Endothelial cell of umbilical vein (primary cell): Measurements from ENCODE around the gene TERT. TPM values are rescaled to one million over a fixed set of nuclear protein-coding genes. Genes with fewer than 3 reads are reported as not detected.

Experiments
- BruUV-seq: library from RNA; stranded (reverse); fragments of 400-500 nt; replicated peaks from 2 replicates; lab custom pipeline; 2021; lab: Mats Ljungman, UMichigan
- CTCF ChIA-PET: fragments of 300-600, 350-600 bp; sonication (Branson Sonifier 250); formaldehyde crosslinking; loops from one replicate; lab custom pipeline; 2021; ENCODE audit warnings: antibody characterized with exemption, inconsistent platforms; lab: Charles Lee
- POLR2A ChIA-PET: fragments of 300-600, 350-600 bp; sonication (Branson Sonifier 250); formaldehyde crosslinking; loops from one replicate; lab custom pipeline; 2021; ENCODE audit warnings: antibody characterized with exemption, inconsistent platforms; lab: Charles Lee
- DNase-seq: peaks from one replicate; pipeline ENCODE4 v3.0.0-alpha.2; 2011; ENCODE audit warnings: low read depth, low spot score
- FAIRE-seq: peaks from 2 replicates; lab custom pipeline; 2011; peaks lifted over from hg19 to GRCh38; lab: Jason Lieb, UNC
- H2AFZ ChIP-seq: 2 replicates; pipeline ENCODE4 v1.6.0; 2012; ENCODE audit warnings: low read depth, low read length, control low read depth, inconsistent platforms
- H3K27ac ChIP-seq: 2 replicates; pipeline ENCODE4 v1.5.1; 2011; ENCODE audit warnings: low read depth, mild to moderate bottlenecking, control low read depth, low read length, moderate library complexity; ENCODE audit not compliant: insufficient read depth
- H3K27me3 ChIP-seq, 2 experiments: 2 replicates each; pipeline versions ENCODE4 v1.6.0 to v1.6.1; 2011; ENCODE audit warnings: low read length in 2 of 2, mixed read lengths in 1 of 2; ENCODE audit not compliant: control insufficient read depth in 2 of 2, insufficient read depth in 2 of 2
- H3K36me3 ChIP-seq, 2 experiments: 2 replicates in 1 of 2; 3 replicates in 1 of 2; pipeline ENCODE4 v1.5.1; 2011; ENCODE audit warnings: low read length in 2 of 2, mild to moderate bottlenecking in 1 of 2, moderate library complexity in 1 of 2; ENCODE audit not compliant: control insufficient read depth in 2 of 2, insufficient read depth in 2 of 2; ENCODE audit errors: extremely low read depth in 1 of 2
- H3K4me1 ChIP-seq: 3 replicates; pipeline ENCODE4 v1.5.1; 2011; ENCODE audit warnings: mild to moderate bottlenecking, low read length; ENCODE audit not compliant: control insufficient read depth, insufficient read depth; ENCODE audit errors: extremely low read depth
- H3K4me2 ChIP-seq: 2 replicates; pipeline ENCODE4 v1.6.1; 2011; ENCODE audit warnings: low read length, control low read depth, mixed read lengths; ENCODE audit not compliant: insufficient read depth
- H3K4me3 ChIP-seq, 3 experiments: fragments of 200-600 bp in 1 of 3; sonication (generic), shearing (Covaris generic) in 1 of 3; replicated peaks in 1 of 3; 2 replicates each; pipeline ENCODE4 v1.5.1; 2011 to 2016; ENCODE audit warnings: control low read depth in 3 of 3, low read length in 3 of 3, mild to moderate bottlenecking in 2 of 3, inconsistent platforms in 1 of 3, low read depth in 1 of 3, moderate library complexity in 1 of 3; ENCODE audit not compliant: insufficient read depth in 1 of 3
- H3K79me2 ChIP-seq: 2 replicates; pipeline ENCODE4 v1.6.0; 2012; ENCODE audit warnings: low read length, inconsistent platforms; ENCODE audit not compliant: control insufficient read depth, insufficient read depth
- H3K9ac ChIP-seq: replicated peaks from 2 replicates; pipeline ENCODE3; 2011; ENCODE audit warnings: low read length, control low read depth; ENCODE audit not compliant: insufficient read depth; ENCODE audit errors: extremely low read depth
- H3K9me1 ChIP-seq: replicated peaks from 3 replicates; pipeline ENCODE4 v1.6.0; 2011; ENCODE audit warnings: mild to moderate bottlenecking, low read length; ENCODE audit not compliant: control insufficient read depth, insufficient read depth; ENCODE audit errors: extremely low read depth
- H3K9me3 ChIP-seq: replicated peaks from 2 replicates; pipeline ENCODE4 v1.5.1; 2012; ENCODE audit warnings: low read length, inconsistent platforms; ENCODE audit not compliant: control insufficient read depth, insufficient read depth
- H4K20me1 ChIP-seq: replicated peaks from 2 replicates; pipeline ENCODE3; 2011; ENCODE audit warnings: mild to moderate bottlenecking, low read length; ENCODE audit not compliant: control insufficient read depth, insufficient read depth; ENCODE audit errors: extremely low read depth
- CTCF ChIP-seq, 2 donors: IDR thresholded peaks; 1 replicate in 1 of 2; 2 replicates in 1 of 2; pipeline ENCODE4 v1.5.1; 2011; ENCODE audit warnings: low read length in 2 of 2, mild to moderate bottlenecking in 2 of 2, moderate library complexity in 2 of 2, control low read depth in 1 of 2, inconsistent platforms in 1 of 2, low read depth in 1 of 2; ENCODE audit not compliant: insufficient read depth in 1 of 2; ENCODE audit errors: extremely low read depth in 1 of 2
- EZH2 ChIP-seq: IDR thresholded peaks from 2 replicates; pipeline ENCODE4 v1.6.1; 2012; ENCODE audit warnings: borderline replicate concordance, low read depth, mild to moderate bottlenecking, moderate library complexity, low read length, inconsistent platforms; ENCODE audit not compliant: severe bottlenecking
- FOS ChIP-seq: IDR thresholded peaks from 2 replicates; pipeline ENCODE4 v1.6.1; 2011; ENCODE audit warnings: mild to moderate bottlenecking, low read length, moderate library complexity, borderline replicate concordance; ENCODE audit not compliant: insufficient read depth
- GATA2 ChIP-seq: IDR thresholded peaks from 2 replicates; pipeline ENCODE4 v1.7.0; 2011; ENCODE audit warnings: low read depth, mild to moderate bottlenecking, moderate library complexity, mixed read lengths, low read length; ENCODE audit not compliant: insufficient read length, insufficient read depth
- JUN ChIP-seq: IDR thresholded peaks from 2 replicates; pipeline ENCODE4 v1.6.1; 2011; ENCODE audit warnings: borderline replicate concordance, low read depth; ENCODE audit not compliant: insufficient read length, insufficient read depth
- MAX ChIP-seq: IDR thresholded peaks from 2 replicates; pipeline ENCODE4 v1.6.1; 2011; ENCODE audit not compliant: insufficient read depth, insufficient read length
- MYC ChIP-seq: IDR thresholded peaks from one replicate; pipeline ENCODE4 v1.6.1; 2011; ENCODE audit warnings: mild to moderate bottlenecking, low read depth, low read length
- POLR2A ChIP-seq: IDR thresholded peaks from 2 replicates; pipeline ENCODE4 v1.6.1; 2012; ENCODE audit warnings: low read depth, mild to moderate bottlenecking, control low read depth, low read length
- POLR2AphosphoS5 ChIP-seq: IDR thresholded peaks from 2 replicates; pipeline ENCODE4 v1.6.1; 2012; ENCODE audit warnings: low read depth, mild to moderate bottlenecking, control low read depth, low read length, moderate library complexity; ENCODE audit not compliant: insufficient read depth
- dilution Hi-C: fragments of 300-500 bp; cut with MboI; formaldehyde crosslinking; loops from one replicate; pipeline ENCODE4 v1.15.0; 2019; ENCODE audit warnings: low sequenced_read_pairs; ENCODE audit not compliant: extremely low pct_ligation_motif_present
- intact Hi-C: fragments of 100-400 bp; cut with micrococcal nuclease; formaldehyde crosslinking; loops from one replicate; pipeline ENCODE4 v1.10.0; 2022
- polyA plus RNA-seq, 4 experiments: library from polyadenylated mRNA; depleted of rRNA in 3 of 4; stranded (reverse) in 3 of 4; unstranded in 1 of 4; fragments of >200 nt; gene quantifications; 2 replicates each; pipeline versions ENCODE4 v1.2.1 to v1.2.3, GENCODE V29; 2011 to 2012; ENCODE audit warnings: missing spikeins in 1 of 4
- total RNA-seq: library from RNA; stranded (reverse); gene quantifications from 2 replicates; pipeline ENCODE4 v1.2.3, GENCODE V29; 2021

TERT gene
- total and polyA plus RNA-seq, 2 donors (not counting 3 experiments of a cell fraction or from before 2014, with no cell fraction given), result 0.04 TPM; not detected in 1

- Histone ChIP-seq H3K27ac (no peak overlapping the region), H3K27me3 (peaks cover 0 to 2% of the 10 kb centered on the region in 2 experiments), H3K9ac (no peak overlapping the region), H3K4me1 (no peaks in the 10 kb centered on the region), H3K4me2 (no peak overlapping the region), H3K9me3 (no peaks in the 10 kb centered on the region), H3K79me2 (no peaks in the 10 kb centered on the region), H2AFZ (no peak overlapping the region), H4K20me1 (no peaks in the 10 kb centered on the region), H3K36me3 (no peaks in the 10 kb centered on the region), H3K9me1 (no peaks in the 10 kb centered on the region), H3K4me3 (no peak overlapping the region)
- no TSS peak for BruUV-seq
- CTCF ChIA-PET, result no interaction called here
- dilution Hi-C loops, result no loop called here
- POLR2A ChIA-PET, result no interaction called here
- FAIRE-seq (no peak), DNase-seq (no peak)
- intact Hi-C loops, result no loop called here
- TF ChIP-seq CTCF (IDR thresholded peaks at IDR 0.05; ENCODE audit: extremely low read depth in 1 of 2, insufficient read depth in 1 of 2, low read depth in 1 of 2, low read length in 2 of 2) (no peak), GATA2 (no peak), EZH2 (no peak), POLR2AphosphoS5 (no peak), FOS (no peak), MYC (no peak), JUN (no peak), MAX (no peak), POLR2A (no peak)
Measured at GRCh38 chr5:1226839-1227581, 67.9 kb downstream of the TERT start.
